ENCODE measurements around the gene DAZ4. TPM values are rescaled to one million over a fixed set of nuclear protein-coding genes. Genes with fewer than 3 reads are reported as not detected.
"Not testable (repeated sequence)": the region's sequence is repeated elsewhere in the genome, so short reads cannot be mapped to it uniquely, and the experiment has no call there.

The DAZ4 gene, protein sequence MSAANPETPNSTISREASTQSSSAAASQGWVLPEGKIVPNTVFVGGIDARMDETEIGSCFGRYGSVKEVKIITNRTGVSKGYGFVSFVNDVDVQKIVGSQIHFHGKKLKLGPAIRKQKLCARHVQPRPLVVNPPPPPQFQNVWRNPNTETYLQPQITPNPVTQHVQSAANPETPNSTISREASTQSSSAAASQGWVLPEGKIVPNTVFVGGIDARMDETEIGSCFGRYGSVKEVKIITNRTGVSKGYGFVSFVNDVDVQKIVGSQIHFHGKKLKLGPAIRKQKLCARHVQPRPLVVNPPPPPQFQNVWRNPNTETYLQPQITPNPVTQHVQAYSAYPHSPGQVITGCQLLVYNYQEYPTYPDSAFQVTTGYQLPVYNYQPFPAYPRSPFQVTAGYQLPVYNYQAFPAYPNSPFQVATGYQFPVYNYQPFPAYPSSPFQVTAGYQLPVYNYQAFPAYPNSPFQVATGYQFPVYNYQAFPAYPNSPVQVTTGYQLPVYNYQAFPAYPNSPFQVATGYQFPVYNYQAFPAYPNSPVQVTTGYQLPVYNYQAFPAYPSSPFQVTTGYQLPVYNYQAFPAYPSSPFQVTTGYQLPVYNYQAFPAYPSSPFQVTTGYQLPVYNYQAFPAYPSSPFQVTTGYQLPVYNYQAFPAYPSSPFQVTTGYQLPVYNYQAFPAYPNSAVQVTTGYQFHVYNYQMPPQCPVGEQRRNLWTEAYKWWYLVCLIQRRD
- total RNA-seq (2014; rRNA removed; shearing (Covaris generic)), result not detected in 2 replicates

DNA sequence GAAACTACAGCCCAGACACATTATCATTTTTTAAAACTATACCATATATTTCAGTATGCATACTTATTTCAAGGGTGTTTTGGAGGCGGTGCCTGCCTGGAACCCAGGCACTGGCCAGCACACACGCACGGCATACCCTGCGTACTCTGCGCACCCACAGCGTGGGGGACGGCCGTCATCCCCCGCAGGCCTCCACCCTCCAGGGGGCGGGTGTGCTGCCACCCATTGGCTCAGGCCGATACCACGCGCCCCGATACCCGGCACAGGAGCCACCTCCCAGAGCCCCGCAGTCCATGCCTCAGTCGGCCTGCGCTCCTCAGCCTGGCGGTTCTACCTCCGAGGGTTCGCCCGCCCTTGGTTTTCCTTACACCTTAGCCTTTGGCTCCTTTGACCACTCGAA is at the start of gene DAZ4:
DAZ4 (plus strand) TSS at position 301 of the 400 bp plus-strand sequence. CDS start 208 bp downstream, outside the sequence.
- DNase-seq (ENCODE audit: low read depth in 1 of 2, low spot score in 2 of 2); H3K27me3 ChIP-seq (replicated peaks); H3K4me1 ChIP-seq (replicated peaks); H3K9me3 ChIP-seq (replicated peaks); H3K36me3 ChIP-seq; H3K4me3 ChIP-seq; H3K27ac ChIP-seq: not testable (repeated sequence)

DNA sequence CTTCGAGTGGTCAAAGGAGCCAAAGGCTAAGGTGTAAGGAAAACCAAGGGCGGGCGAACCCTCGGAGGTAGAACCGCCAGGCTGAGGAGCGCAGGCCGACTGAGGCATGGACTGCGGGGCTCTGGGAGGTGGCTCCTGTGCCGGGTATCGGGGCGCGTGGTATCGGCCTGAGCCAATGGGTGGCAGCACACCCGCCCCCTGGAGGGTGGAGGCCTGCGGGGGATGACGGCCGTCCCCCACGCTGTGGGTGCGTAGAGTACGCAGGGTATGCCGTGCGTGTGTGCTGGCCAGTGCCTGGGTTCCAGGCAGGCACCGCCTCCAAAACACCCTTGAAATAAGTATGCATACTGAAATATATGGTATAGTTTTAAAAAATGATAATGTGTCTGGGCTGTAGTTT is 20.4 kb upstream of the DAZ4 start, which contains the start of gene DAZ3:
DAZ3 (minus strand) TSS at position 101 of the 400 bp plus-strand sequence. CDS start 208 bp downstream, outside the sequence.
- not testable (repeated sequence) for DNase-seq (ENCODE audit: low read depth in 1 of 2, low spot score in 2 of 2); H3K27ac ChIP-seq; H3K4me3 ChIP-seq; H3K4me1 ChIP-seq (replicated peaks); H3K36me3 ChIP-seq; H3K9me3 ChIP-seq (replicated peaks); H3K27me3 ChIP-seq (replicated peaks)

DNA sequence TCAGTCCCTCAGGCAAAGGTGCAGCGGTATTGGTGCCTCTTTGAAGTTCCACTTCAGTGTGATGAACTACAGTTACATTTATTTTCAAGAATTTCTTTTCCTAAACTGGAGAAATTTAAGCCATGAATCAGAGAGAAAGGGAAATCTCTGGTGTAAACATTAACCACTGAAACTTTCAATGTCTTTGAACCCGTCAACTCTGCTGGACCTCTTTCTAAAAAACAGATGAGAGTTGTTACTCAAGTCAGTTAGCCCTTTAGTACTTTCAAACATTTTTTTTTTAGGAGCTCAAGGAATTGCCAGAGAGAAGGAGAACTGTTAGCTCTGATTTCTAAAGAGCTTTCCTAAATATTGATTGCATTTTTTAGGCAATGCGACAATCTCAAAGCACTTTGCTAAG is 11.9 kb upstream of the DAZ4 start:
- H3K4me3 ChIP-seq; H3K9me3 ChIP-seq (replicated peaks); H3K4me1 ChIP-seq (replicated peaks); H3K27me3 ChIP-seq (replicated peaks); DNase-seq (ENCODE audit: low read depth in 1 of 2, low spot score in 2 of 2); H3K27ac ChIP-seq; H3K36me3 ChIP-seq: not testable (repeated sequence)

DNA sequence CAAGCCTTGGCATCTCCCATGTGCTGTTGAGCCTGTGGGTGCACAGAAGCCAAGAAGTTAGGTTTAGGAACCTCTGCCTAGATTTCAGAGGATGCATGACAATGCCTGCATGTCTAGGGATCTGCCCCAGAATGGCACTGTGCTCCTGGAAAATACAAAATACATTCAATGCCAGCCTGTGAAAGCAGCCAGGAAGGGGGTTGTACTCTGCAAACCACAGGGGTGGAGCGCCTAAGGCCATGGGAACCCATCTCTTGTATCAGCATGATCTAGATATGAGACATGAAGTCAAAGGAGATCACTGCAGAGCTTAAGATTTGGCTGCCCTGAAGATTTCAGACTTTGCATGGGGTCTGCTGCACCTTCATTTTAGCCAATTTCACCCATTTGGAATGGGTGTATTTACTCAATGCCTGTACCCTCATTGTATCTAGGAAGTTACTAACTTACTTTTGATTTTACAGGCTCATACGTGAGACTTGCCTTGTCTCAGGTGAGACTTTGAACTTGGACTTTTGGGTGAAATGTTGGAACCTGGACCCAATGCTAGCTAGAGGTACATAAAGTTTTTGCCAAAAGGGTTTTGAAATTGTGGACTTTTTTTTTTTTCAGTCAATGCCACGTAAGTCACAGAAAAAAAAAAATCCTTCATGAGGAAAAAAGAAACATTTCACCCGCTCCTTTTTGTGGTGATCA is 9.4 kb upstream of the DAZ4 start:
- H3K36me3 ChIP-seq; H3K4me3 ChIP-seq; DNase-seq (ENCODE audit: low read depth in 1 of 2, low spot score in 2 of 2); H3K27ac ChIP-seq; H3K4me1 ChIP-seq (replicated peaks); H3K9me3 ChIP-seq (replicated peaks); H3K27me3 ChIP-seq (replicated peaks): not testable (repeated sequence)

DNA sequence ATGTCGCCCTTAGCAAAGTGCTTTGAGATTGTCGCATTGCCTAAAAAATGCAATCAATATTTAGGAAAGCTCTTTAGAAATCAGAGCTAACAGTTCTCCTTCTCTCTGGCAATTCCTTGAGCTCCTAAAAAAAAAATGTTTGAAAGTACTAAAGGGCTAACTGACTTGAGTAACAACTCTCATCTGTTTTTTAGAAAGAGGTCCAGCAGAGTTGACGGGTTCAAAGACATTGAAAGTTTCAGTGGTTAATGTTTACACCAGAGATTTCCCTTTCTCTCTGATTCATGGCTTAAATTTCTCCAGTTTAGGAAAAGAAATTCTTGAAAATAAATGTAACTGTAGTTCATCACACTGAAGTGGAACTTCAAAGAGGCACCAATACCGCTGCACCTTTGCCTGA is 8.7 kb upstream of the DAZ4 start:
- not testable (repeated sequence) for H3K4me3 ChIP-seq; H3K4me1 ChIP-seq (replicated peaks); H3K9me3 ChIP-seq (replicated peaks); H3K27me3 ChIP-seq (replicated peaks); H3K36me3 ChIP-seq; DNase-seq (ENCODE audit: low read depth in 1 of 2, low spot score in 2 of 2); H3K27ac ChIP-seq

Other genes with a start within 250 kb of the DAZ4 start
- gene BPY2B, start 215.9 kb upstream of the DAZ4 start, total RNA-seq (2014; rRNA removed; shearing (Covaris generic)), result not detected in 2 replicates
- not detected in 2 replicates for gene DAZ3, start 20.5 kb upstream of the DAZ4 start, total RNA-seq (2014; rRNA removed; shearing (Covaris generic))
- not detected in 2 replicates for gene BPY2C, start 218.2 kb downstream of the DAZ4 start, total RNA-seq (2014; rRNA removed; shearing (Covaris generic))

All from SJSA1 (cell line).